HepG2 (cell line): ENCODE measurements around the gene DDX49. TPM values are rescaled to one million over a fixed set of nuclear protein-coding genes. Genes with fewer than 3 reads are reported as not detected.

Experiments
- ATAC-seq: fragments of 200-7000 bp; cut with Tn5 transposase; 3 replicates; pipeline ENCODE4 v1.9.1; 2020; ENCODE audit warnings: mild to moderate bottlenecking, moderate library complexity
- BruUV-seq: library from RNA; stranded (reverse); fragments of 400-500 nt; replicated peaks from 2 replicates; lab custom pipeline; 2021; lab: Mats Ljungman, UMichigan
- CTCF ChIA-PET: fragments of 300-600 bp; formaldehyde crosslinking; extraction: SDS; loops from one replicate; lab custom pipeline; 2021; ENCODE audit warnings: low total read pairs, inconsistent platforms, low intra/inter-chr PET ratio; lab: Yijun Ruan, JAX
- POLR2A ChIA-PET: fragments of 350-600 bp; sonication (Branson Sonifier 250); formaldehyde crosslinking; loops from one replicate; lab custom pipeline; 2020; ENCODE audit warnings: antibody characterized with exemption, inconsistent platforms; lab: Yijun Ruan, JAX
- DNase-seq: peaks from one replicate; pipeline ENCODE4 v3.0.0-alpha.2; 2015; ENCODE audit warnings: low spot score
- FAIRE-seq: peaks from 3 replicates; lab custom pipeline; 2011; peaks lifted over from hg19 to GRCh38; lab: Jason Lieb, UNC
- H2AFZ ChIP-seq: one replicate; pipeline ENCODE4 v1.6.1; 2011; ENCODE audit warnings: low read length, inconsistent platforms
- H3K27ac ChIP-seq: fragments of 300-600 bp; 3 replicates; pipeline ENCODE4 v1.8.0; 2011; ENCODE audit warnings: mixed run types, mild to moderate bottlenecking, mixed read lengths, low read length, inconsistent platforms; ENCODE audit not compliant: insufficient read depth; ENCODE audit errors: extremely low read length
- H3K27me3 ChIP-seq, 2 experiments: fragments of 200-600 bp in 1 of 2; 2 replicates in 1 of 2; 3 replicates in 1 of 2; pipeline versions ENCODE4 v1.6.0 to v1.8.0; 2011; ENCODE audit warnings: low read length in 2 of 2, mild to moderate bottlenecking in 2 of 2, moderate library complexity in 2 of 2, inconsistent platforms in 1 of 2; ENCODE audit not compliant: insufficient read depth in 2 of 2, control insufficient read depth in 1 of 2
- H3K36me3 ChIP-seq, 2 experiments: fragments of 200-600 bp in 1 of 2; replicated peaks in 1 of 2; 2 replicates in 1 of 2; 3 replicates in 1 of 2; pipeline versions ENCODE4 v1.5.1 to v1.8.0; 2011; ENCODE audit warnings: low read length in 2 of 2, inconsistent platforms in 1 of 2; ENCODE audit not compliant: insufficient read depth in 2 of 2, control insufficient read depth in 1 of 2
- H3K4me1 ChIP-seq: 2 replicates; pipeline ENCODE4 v1.5.1; 2012; ENCODE audit warnings: low read length, inconsistent platforms; ENCODE audit not compliant: insufficient read depth
- H3K4me2 ChIP-seq: 2 replicates; pipeline ENCODE4 v1.6.0; 2011; ENCODE audit warnings: low read depth, low read length, inconsistent platforms
- H3K4me3 ChIP-seq, 3 experiments: fragments of 200-600 bp in 1 of 3; sonication (generic), shearing (Covaris generic) in 1 of 3; replicated peaks in 1 of 3; 2 replicates each; pipeline ENCODE4 v1.5.1; 2011 to 2016; ENCODE audit warnings: low read length in 3 of 3, inconsistent platforms in 2 of 3, low read depth in 2 of 3, mild to moderate bottlenecking in 2 of 3, control low read depth in 1 of 3, mixed read lengths in 1 of 3; ENCODE audit not compliant: insufficient read depth in 1 of 3
- H3K79me2 ChIP-seq: one replicate; pipeline ENCODE4 v1.6.1; 2011; ENCODE audit warnings: low read length, inconsistent platforms; ENCODE audit not compliant: insufficient read depth
- H3K9ac ChIP-seq: 2 replicates; pipeline ENCODE4 v1.6.0; 2011; ENCODE audit warnings: mild to moderate bottlenecking, low read depth, low read length, inconsistent platforms; ENCODE audit not compliant: insufficient read depth
- H3K9me3 ChIP-seq: 2 replicates; pipeline ENCODE4 v1.5.1; 2012; ENCODE audit warnings: mild to moderate bottlenecking, low read length
- H4K20me1 ChIP-seq: 2 replicates; pipeline ENCODE4 v1.6.0; 2011; ENCODE audit warnings: inconsistent platforms, mild to moderate bottlenecking, low read length, moderate library complexity; ENCODE audit not compliant: insufficient read depth
- AGO2 ChIP-seq: fragments of 200-400 bp; formaldehyde crosslinking; optimal IDR thresholded peaks from 2 replicates; pipeline ENCODE3; 2017; ENCODE audit warnings: mild to moderate bottlenecking, low read depth, low read length, moderate library complexity
- NONO ChIP-seq, 2 experiments: fragments of 450-650 bp in 1 of 2; sonication (generic) in 1 of 2; formaldehyde crosslinking in 1 of 2; IDR thresholded peaks in 1 of 2; conservative IDR thresholded peaks in 1 of 2; 2 replicates each; pipeline versions ENCODE4 v1.6.1 to v1.8.0; 2017 to 2022; ENCODE audit warnings: mild to moderate bottlenecking in 1 of 2, missing genetic modification reagents in 1 of 2, moderate library complexity in 1 of 2
- RBFOX2 ChIP-seq: fragments of 200-400 bp; formaldehyde crosslinking; IDR thresholded peaks from 2 replicates; pipeline ENCODE4 v1.6.1; 2017; ENCODE audit warnings: low read depth, mild to moderate bottlenecking, low read length
- RXRA ChIP-seq: sonication (generic); formaldehyde crosslinking; IDR thresholded peaks from 2 replicates; pipeline ENCODE4 v1.5.1; 2020; ENCODE audit warnings: missing genetic modification reagents
- SRF ChIP-seq: IDR thresholded peaks from 2 replicates; pipeline ENCODE4 v1.6.1; 2011; ENCODE audit warnings: mild to moderate bottlenecking, low read depth, low read length, moderate library complexity
- TCF7 ChIP-seq: sonication (generic); IDR thresholded peaks from 2 replicates; pipeline ENCODE4 v1.6.1; 2016; ENCODE audit warnings: antibody characterized with exemption, low read depth
- ZFP37 ChIP-seq: sonication (generic); formaldehyde crosslinking; IDR thresholded peaks from 2 replicates; pipeline ENCODE4 v1.4.0; 2020; ENCODE audit warnings: missing genetic modification reagents, borderline replicate concordance
- ZNF879 ChIP-seq: sonication (generic); formaldehyde crosslinking; IDR thresholded peaks from 2 replicates; pipeline ENCODE4 v1.8.1; 2023; ENCODE audit warnings: missing genetic modification reagents
- WGBS: methylation state at CpG from one replicate; pipeline ENCODE4 v1.1.6; 2017; ENCODE audit warnings: low lambda C conversion rate; 5-methylcytosine and 5-hydroxymethylcytosine counted together
- in situ Hi-C: cut with HindIII; loops from 2 replicates; pipeline ENCODE4 v1.10.0; 2017; ENCODE audit warnings: low pct_unique_long_range_greater_than_20kb; ENCODE audit not compliant: extremely low pct_ligation_motif_present
- intact Hi-C: fragments of 100-400 bp; cut with micrococcal nuclease; formaldehyde crosslinking; loops from one replicate; pipeline ENCODE4 v1.10.0; 2022; ENCODE audit not compliant: unreplicated experiment
- polyA plus RNA-seq, 8 experiments: library from polyadenylated mRNA; depleted of rRNA in 3 of 8; stranded (reverse) in 7 of 8; unstranded in 1 of 8; fragments of >200 nt; fragmentation: Illumina TruSeq in 4 of 8; extraction: Trizol in 4 of 8; gene quantifications; 2 replicates each; pipeline versions ENCODE4 v1.2.1 to v1.2.3, GENCODE V29; 2011 to 2016; ENCODE audit warnings: low read depth in 4 of 8, missing spikeins in 1 of 8, mixed read lengths in 1 of 8; ENCODE audit not compliant: insufficient read depth in 1 of 8
- total RNA-seq, 5 experiments: library from RNA; depleted of rRNA; stranded (reverse); fragments of >200 nt; fragmentation: Illumina TruSeq; extraction: Trizol; gene quantifications; 2 replicates each; pipeline ENCODE4 v1.2.3, GENCODE V29; 2016; ENCODE audit warnings: low read depth in 1 of 5
- TF ChIP-seq, protein P1 (sequence below): sonication (generic); formaldehyde crosslinking; IDR thresholded peaks from 2 replicates; pipeline ENCODE4 v1.4.0; 2020; ENCODE audit warnings: missing genetic modification reagents
- TF ChIP-seq, protein P2 (sequence below): sonication (generic); formaldehyde crosslinking; IDR thresholded peaks from 2 replicates; pipeline ENCODE4 v1.4.0; 2020; ENCODE audit warnings: missing genetic modification reagents
- TF ChIP-seq, protein P3 (sequence below): sonication (generic); formaldehyde crosslinking; IDR thresholded peaks from 2 replicates; pipeline ENCODE4 v1.4.0; 2020; ENCODE audit warnings: mild to moderate bottlenecking, missing genetic modification reagents, borderline replicate concordance

DDX49 gene
- total and polyA plus RNA-seq, 2 of the 13 experiments (the other 11 are each of a cell fraction or from before 2014, with no cell fraction given) = 27.0 to 46.2 TPM

DNA sequence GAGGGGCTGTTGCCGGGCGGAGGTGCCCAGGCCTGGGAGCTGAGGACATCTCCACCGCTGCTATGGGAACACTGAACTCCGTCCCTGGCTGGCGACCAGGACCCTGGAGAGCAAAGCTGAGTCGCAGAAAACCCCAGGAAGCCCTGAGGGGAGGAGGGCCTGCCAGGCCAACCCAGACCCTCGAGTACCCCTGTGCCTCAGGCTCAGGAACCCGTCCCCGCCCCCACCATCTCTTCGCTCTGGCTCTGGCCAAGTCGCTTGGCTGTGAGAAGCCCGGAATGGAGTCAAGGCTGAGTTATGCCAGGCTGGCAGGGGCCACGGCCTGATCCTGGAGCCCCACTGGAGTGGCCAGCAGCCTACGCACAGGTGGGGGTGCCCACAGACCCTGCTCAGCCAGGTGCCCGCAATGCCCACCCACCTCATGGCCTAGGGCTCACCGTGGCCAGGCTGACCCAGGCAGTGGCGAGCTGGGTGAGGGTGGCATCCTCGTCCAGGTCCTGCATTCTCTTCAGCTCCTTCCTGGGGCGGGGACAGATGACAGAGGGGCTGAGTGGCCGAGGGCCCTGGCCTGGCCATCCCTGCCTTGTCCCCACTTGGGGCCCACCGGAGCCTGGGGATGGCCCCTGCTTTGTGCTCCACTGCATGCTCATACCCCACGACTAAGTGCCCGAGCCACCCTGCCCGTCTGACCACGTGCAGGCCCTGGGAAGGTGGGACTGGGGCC lies 15.0 kb upstream of the DDX49 start:
- BruUV-seq = no TSS peak
- H3K9ac ChIP-seq = no peak overlapping the region
- in situ Hi-C loops (no loop called here), intact Hi-C loops (no loop called here)
- H3K4me1 ChIP-seq = no peaks in the 10 kb centered on the region
- no peak overlapping the region for H3K4me3 ChIP-seq
- no peaks in the 10 kb centered on the region for H4K20me1 ChIP-seq
- no peaks in the 10 kb centered on the region for H3K27me3 ChIP-seq
- DNase-seq (no peak), ATAC-seq (no peak), FAIRE-seq (no peak)
- WGBS = 98% methylated on average over 6 of the region's 25 CpGs
- no peak overlapping the region for H2AFZ ChIP-seq
- no peaks in the 10 kb centered on the region for H3K79me2 ChIP-seq
- no peak overlapping the region for H3K27ac ChIP-seq
- ChIA-PET CTCF (no interaction called here), POLR2A (no interaction called here)
- H3K4me2 ChIP-seq = no peak overlapping the region
- H3K36me3 ChIP-seq = peaks cover 17 to 47% of the 10 kb centered on the region in 2 experiments
- H3K9me3 ChIP-seq = no peaks in the 10 kb centered on the region
- TF ChIP-seq RXRA (CRISPR knock-in tag) = no peak
- TF ChIP-seq RBFOX2 = peak; percentile 65
- no peak for TF ChIP-seq ZFP37
- no peak for TF ChIP-seq NONO (IDR thresholded peaks at IDR 0.05)
- TF ChIP-seq NONO (CRISPR knock-in tag; conservative IDR thresholded peaks at IDR 0.05) = no peak
- TF ChIP-seq AGO2 = peak; percentile 70
- TF ChIP-seq, protein P1, sequence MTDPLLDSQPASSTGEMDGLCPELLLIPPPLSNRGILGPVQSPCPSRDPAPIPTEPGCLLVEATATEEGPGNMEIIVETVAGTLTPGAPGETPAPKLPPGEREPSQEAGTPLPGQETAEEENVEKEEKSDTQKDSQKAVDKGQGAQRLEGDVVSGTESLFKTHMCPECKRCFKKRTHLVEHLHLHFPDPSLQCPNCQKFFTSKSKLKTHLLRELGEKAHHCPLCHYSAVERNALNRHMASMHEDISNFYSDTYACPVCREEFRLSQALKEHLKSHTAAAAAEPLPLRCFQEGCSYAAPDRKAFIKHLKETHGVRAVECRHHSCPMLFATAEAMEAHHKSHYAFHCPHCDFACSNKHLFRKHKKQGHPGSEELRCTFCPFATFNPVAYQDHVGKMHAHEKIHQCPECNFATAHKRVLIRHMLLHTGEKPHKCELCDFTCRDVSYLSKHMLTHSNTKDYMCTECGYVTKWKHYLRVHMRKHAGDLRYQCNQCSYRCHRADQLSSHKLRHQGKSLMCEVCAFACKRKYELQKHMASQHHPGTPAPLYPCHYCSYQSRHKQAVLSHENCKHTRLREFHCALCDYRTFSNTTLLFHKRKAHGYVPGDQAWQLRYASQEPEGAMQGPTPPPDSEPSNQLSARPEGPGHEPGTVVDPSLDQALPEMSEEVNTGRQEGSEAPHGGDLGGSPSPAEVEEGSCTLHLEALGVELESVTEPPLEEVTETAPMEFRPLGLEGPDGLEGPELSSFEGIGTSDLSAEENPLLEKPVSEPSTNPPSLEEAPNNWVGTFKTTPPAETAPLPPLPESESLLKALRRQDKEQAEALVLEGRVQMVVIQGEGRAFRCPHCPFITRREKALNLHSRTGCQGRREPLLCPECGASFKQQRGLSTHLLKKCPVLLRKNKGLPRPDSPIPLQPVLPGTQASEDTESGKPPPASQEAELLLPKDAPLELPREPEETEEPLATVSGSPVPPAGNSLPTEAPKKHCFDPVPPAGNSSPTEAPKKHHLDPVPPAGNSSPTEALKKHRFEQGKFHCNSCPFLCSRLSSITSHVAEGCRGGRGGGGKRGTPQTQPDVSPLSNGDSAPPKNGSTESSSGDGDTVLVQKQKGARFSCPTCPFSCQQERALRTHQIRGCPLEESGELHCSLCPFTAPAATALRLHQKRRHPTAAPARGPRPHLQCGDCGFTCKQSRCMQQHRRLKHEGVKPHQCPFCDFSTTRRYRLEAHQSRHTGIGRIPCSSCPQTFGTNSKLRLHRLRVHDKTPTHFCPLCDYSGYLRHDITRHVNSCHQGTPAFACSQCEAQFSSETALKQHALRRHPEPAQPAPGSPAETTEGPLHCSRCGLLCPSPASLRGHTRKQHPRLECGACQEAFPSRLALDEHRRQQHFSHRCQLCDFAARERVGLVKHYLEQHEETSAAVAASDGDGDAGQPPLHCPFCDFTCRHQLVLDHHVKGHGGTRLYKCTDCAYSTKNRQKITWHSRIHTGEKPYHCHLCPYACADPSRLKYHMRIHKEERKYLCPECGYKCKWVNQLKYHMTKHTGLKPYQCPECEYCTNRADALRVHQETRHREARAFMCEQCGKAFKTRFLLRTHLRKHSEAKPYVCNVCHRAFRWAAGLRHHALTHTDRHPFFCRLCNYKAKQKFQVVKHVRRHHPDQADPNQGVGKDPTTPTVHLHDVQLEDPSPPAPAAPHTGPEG (CRISPR knock-in tag) = no peak
- no peak for TF ChIP-seq SRF
- TF ChIP-seq, protein P2, sequence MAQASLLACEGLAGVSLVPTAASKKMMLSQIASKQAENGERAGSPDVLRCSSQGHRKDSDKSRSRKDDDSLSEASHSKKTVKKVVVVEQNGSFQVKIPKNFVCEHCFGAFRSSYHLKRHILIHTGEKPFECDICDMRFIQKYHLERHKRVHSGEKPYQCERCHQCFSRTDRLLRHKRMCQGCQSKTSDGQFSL (CRISPR knock-in tag) = no peak
- no peak for TF ChIP-seq TCF7
- TF ChIP-seq, protein P3, sequence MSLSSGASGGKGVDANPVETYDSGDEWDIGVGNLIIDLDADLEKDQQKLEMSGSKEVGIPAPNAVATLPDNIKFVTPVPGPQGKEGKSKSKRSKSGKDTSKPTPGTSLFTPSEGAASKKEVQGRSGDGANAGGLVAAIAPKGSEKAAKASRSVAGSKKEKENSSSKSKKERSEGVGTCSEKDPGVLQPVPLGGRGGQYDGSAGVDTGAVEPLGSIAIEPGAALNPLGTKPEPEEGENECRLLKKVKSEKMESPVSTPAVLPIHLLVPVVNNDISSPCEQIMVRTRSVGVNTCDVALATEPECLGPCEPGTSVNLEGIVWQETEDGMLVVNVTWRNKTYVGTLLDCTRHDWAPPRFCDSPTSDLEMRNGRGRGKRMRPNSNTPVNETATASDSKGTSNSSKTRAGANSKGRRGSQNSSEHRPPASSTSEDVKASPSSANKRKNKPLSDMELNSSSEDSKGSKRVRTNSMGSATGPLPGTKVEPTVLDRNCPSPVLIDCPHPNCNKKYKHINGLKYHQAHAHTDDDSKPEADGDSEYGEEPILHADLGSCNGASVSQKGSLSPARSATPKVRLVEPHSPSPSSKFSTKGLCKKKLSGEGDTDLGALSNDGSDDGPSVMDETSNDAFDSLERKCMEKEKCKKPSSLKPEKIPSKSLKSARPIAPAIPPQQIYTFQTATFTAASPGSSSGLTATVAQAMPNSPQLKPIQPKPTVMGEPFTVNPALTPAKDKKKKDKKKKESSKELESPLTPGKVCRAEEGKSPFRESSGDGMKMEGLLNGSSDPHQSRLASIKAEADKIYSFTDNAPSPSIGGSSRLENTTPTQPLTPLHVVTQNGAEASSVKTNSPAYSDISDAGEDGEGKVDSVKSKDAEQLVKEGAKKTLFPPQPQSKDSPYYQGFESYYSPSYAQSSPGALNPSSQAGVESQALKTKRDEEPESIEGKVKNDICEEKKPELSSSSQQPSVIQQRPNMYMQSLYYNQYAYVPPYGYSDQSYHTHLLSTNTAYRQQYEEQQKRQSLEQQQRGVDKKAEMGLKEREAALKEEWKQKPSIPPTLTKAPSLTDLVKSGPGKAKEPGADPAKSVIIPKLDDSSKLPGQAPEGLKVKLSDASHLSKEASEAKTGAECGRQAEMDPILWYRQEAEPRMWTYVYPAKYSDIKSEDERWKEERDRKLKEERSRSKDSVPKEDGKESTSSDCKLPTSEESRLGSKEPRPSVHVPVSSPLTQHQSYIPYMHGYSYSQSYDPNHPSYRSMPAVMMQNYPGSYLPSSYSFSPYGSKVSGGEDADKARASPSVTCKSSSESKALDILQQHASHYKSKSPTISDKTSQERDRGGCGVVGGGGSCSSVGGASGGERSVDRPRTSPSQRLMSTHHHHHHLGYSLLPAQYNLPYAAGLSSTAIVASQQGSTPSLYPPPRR (CRISPR knock-in tag) = no peak
- no peak for TF ChIP-seq ZNF879 (CRISPR knock-in tag)
